GM12878 (cell line): ENCODE measurements around the gene NKX1-1. TPM values are rescaled to one million over a fixed set of nuclear protein-coding genes. Genes with fewer than 3 reads are reported as not detected.

Source experiments
- ATAC-seq: fragments of 200-7000 bp; cut with Tn5 transposase; 3 replicates; pipeline ENCODE4 v1.9.1; 2020; ENCODE audit warnings: mild to moderate bottlenecking, moderate library complexity
- BruUV-seq: library from RNA; stranded (reverse); fragments of 400-500 nt; replicated peaks from 2 replicates; lab custom pipeline; 2021; lab: Mats Ljungman, UMichigan
- CTCF ChIA-PET: fragments of 300-600 bp; sonication (Branson Sonifier 250); formaldehyde crosslinking; extraction: SDS; loops from one replicate; lab custom pipeline; 2021; ENCODE audit warnings: inconsistent platforms; lab: Yijun Ruan, JAX
- POLR2A ChIA-PET: fragments of 350-600 bp; formaldehyde crosslinking; extraction: SDS; loops from one replicate; lab custom pipeline; 2021; ENCODE audit warnings: inconsistent platforms; lab: Charles Lee
- RAD21 ChIA-PET: fragments of 300-600 bp; sonication (Branson Sonifier 250); formaldehyde crosslinking; loops from one replicate; lab custom pipeline; 2023; ENCODE audit warnings: antibody characterized with exemption; ENCODE audit not compliant: unreplicated experiment; lab: Charles Lee
- SMC1A ChIA-PET: fragments of 300-600 bp; sonication (Branson Sonifier 250); formaldehyde crosslinking; loops from one replicate; lab custom pipeline; 2023; ENCODE audit not compliant: unreplicated experiment, uncharacterized antibody; lab: Charles Lee
- DNase-seq: peaks from one replicate; pipeline ENCODE4 v3.0.0-alpha.2; 2011; ENCODE audit warnings: low read depth, low spot score
- FAIRE-seq: peaks from 3 replicates; lab custom pipeline; 2011; peaks lifted over from hg19 to GRCh38; lab: Jason Lieb, UNC
- H2AFZ ChIP-seq: 2 replicates; pipeline ENCODE4 v1.6.0; 2011; ENCODE audit warnings: low read depth, low read length, control low read depth; ENCODE audit not compliant: control insufficient read depth
- H3K27ac ChIP-seq: 2 replicates; pipeline ENCODE4 v1.5.1; 2011; ENCODE audit warnings: control low read depth; ENCODE audit not compliant: control insufficient read depth, insufficient read depth
- H3K27me3 ChIP-seq, 2 experiments: replicated peaks in 1 of 2; 2 replicates each; pipeline versions ENCODE4 v1.6.0 to v1.6.1; 2011; ENCODE audit warnings: low read length in 1 of 2; ENCODE audit not compliant: control insufficient read depth in 2 of 2, insufficient read depth in 2 of 2
- H3K36me3 ChIP-seq, 2 experiments: 2 replicates each; pipeline ENCODE4 v1.5.1; 2011; ENCODE audit warnings: low read length in 1 of 2; ENCODE audit not compliant: control insufficient read depth in 2 of 2, insufficient read depth in 2 of 2
- H3K4me1 ChIP-seq: 2 replicates; pipeline ENCODE4 v1.6.1; 2011; ENCODE audit warnings: mild to moderate bottlenecking, low read length, moderate library complexity, mixed read lengths; ENCODE audit not compliant: control insufficient read depth, insufficient read depth
- H3K4me2 ChIP-seq: 2 replicates; pipeline ENCODE4 v1.6.0; 2011; ENCODE audit warnings: control low read depth; ENCODE audit not compliant: control insufficient read depth, insufficient read depth
- H3K4me3 ChIP-seq: fragments of 200-600 bp; sonication (generic); 2 replicates; pipeline ENCODE4 v1.5.1; 2016
- H3K79me2 ChIP-seq: 2 replicates; pipeline ENCODE4 v1.6.0; 2011; ENCODE audit warnings: low read length; ENCODE audit not compliant: control insufficient read depth, insufficient read depth
- H3K9ac ChIP-seq: 2 replicates; pipeline ENCODE4 v1.8.0; 2011; ENCODE audit warnings: low read length, control low read depth, mixed read lengths; ENCODE audit not compliant: control insufficient read depth, insufficient read depth
- H3K9me3 ChIP-seq: replicated peaks from 3 replicates; pipeline ENCODE4 v1.5.1; 2011; ENCODE audit warnings: mild to moderate bottlenecking, low read length; ENCODE audit not compliant: control insufficient read depth, insufficient read depth
- H4K20me1 ChIP-seq: 2 replicates; pipeline ENCODE4 v1.6.0; 2011; ENCODE audit not compliant: control insufficient read depth, insufficient read depth
- ATF7 ChIP-seq: fragments of 450-650 bp; IDR thresholded peaks from 2 replicates; pipeline ENCODE4 v1.6.1; 2016; ENCODE audit warnings: low read depth, mild to moderate bottlenecking
- BRCA1 ChIP-seq: IDR thresholded peaks from 2 replicates; pipeline ENCODE4 v1.6.1; 2011; ENCODE audit warnings: low read depth, low read length, improper control_type of control experiment
- CEBPB ChIP-seq, 2 experiments: fragments of 150-350 bp in 1 of 2; IDR thresholded peaks; 2 replicates each; pipeline ENCODE4 v1.6.1; 2012 to 2014; ENCODE audit warnings: low read depth in 2 of 2, low read length in 2 of 2, borderline replicate concordance in 1 of 2, inconsistent platforms in 1 of 2
- CHD1 ChIP-seq: IDR thresholded peaks from 2 replicates; pipeline ENCODE4 v1.6.1; 2012; ENCODE audit warnings: low read depth, low read length, improper control_type of control experiment
- EP300 ChIP-seq, 2 experiments: fragments of 150-350 bp in 1 of 2; IDR thresholded peaks; 2 replicates each; pipeline ENCODE4 v1.6.1; 2011 to 2012; ENCODE audit warnings: low read depth in 2 of 2, low read length in 2 of 2, borderline replicate concordance in 1 of 2, improper control_type of control experiment in 1 of 2, inconsistent platforms in 1 of 2; ENCODE audit not compliant: control insufficient read depth in 1 of 2
- JUNB ChIP-seq: IDR thresholded peaks from 2 replicates; pipeline ENCODE4 v1.6.1; 2016; ENCODE audit warnings: antibody characterized with exemption, mild to moderate bottlenecking
- RAD21 ChIP-seq: IDR thresholded peaks from 2 replicates; pipeline ENCODE4 v1.6.1; 2011; ENCODE audit warnings: mild to moderate bottlenecking, low read depth, low read length, moderate library complexity; ENCODE audit not compliant: insufficient read depth
- RBBP5 ChIP-seq: fragments of 200-600 bp; sonication (generic); conservative IDR thresholded peaks from 2 replicates; pipeline ENCODE4 v1.6.1; 2016
- SMARCA5 ChIP-seq: fragments of 450-650 bp; IDR thresholded peaks from 2 replicates; pipeline ENCODE4 v1.6.1; 2017; ENCODE audit warnings: mild to moderate bottlenecking
- SRF ChIP-seq, 2 experiments: IDR thresholded peaks; 2 replicates each; pipeline ENCODE4 v1.6.1; 2011; ENCODE audit warnings: low read depth in 2 of 2, low read length in 2 of 2, mild to moderate bottlenecking in 1 of 2, moderate library complexity in 1 of 2
- YY1 ChIP-seq: IDR thresholded peaks from 2 replicates; pipeline ENCODE4 v1.6.1; 2011; ENCODE audit warnings: low read depth, mild to moderate bottlenecking, low read length
- ZZZ3 ChIP-seq: IDR thresholded peaks from 2 replicates; pipeline ENCODE4 v1.6.1; 2011; ENCODE audit warnings: low read depth; ENCODE audit not compliant: control insufficient read depth, insufficient read length
- WGBS: methylation state at CpG from one replicate; pipeline ENCODE4 v1.1.6; 2016; ENCODE audit warnings: low lambda C conversion rate; ENCODE audit not compliant: insufficient replicate concordance, insufficient coverage; ENCODE audit errors: missing lambda C conversion rate; 5-methylcytosine and 5-hydroxymethylcytosine counted together
- in situ Hi-C: fragments of 300-500 bp; cut with MboI; formaldehyde crosslinking; loops from 9 replicates; pipeline ENCODE4 v1.14.3; 2018; ENCODE audit warnings: mixed read lengths
- intact Hi-C: fragments of 100-400 bp; cut with micrococcal nuclease; formaldehyde crosslinking; loops from one replicate; pipeline ENCODE4 v1.14.2; 2022; ENCODE audit not compliant: unreplicated experiment
- polyA plus RNA-seq, 11 experiments: library from polyadenylated mRNA; depleted of rRNA in 4 of 11; unstranded in 6 of 11; stranded (reverse) in 5 of 11; fragments of >200 nt; fragmentation: Nextera tagmentation in 4 of 11; fragmentation: Illumina TruSeq in 1 of 11; extraction: Ambion mirVana in 4 of 11; extraction: Trizol in 1 of 11; gene quantifications; 1 replicate in 1 of 11; 2 replicates in 10 of 11; pipeline versions ENCODE4 v1.2.1 to v1.2.3, GENCODE V29; 2011 to 2016; ENCODE audit warnings: inconsistent platforms in 2 of 11, missing spikeins in 2 of 11, low read depth in 1 of 11
- total RNA-seq, 4 experiments: library from RNA; depleted of rRNA in 3 of 4; stranded (reverse); fragments of >200 nt in 3 of 4; fragmentation: Illumina TruSeq in 1 of 4; extraction: Trizol in 1 of 4; gene quantifications; 2 replicates each; pipeline versions ENCODE4 v1.2.1 to v1.2.3, GENCODE V29; 2013 to 2021
- TF ChIP-seq, protein P1 (sequence below): IDR thresholded peaks from 2 replicates; pipeline ENCODE4 v1.6.1; 2012; ENCODE audit warnings: improper control_type of control experiment, low read depth, low read length; ENCODE audit not compliant: insufficient replicate concordance
- TF ChIP-seq, protein P2 (sequence below): fragments of 450-650 bp; IDR thresholded peaks from 2 replicates; pipeline ENCODE4 v1.6.1; 2018; ENCODE audit warnings: mild to moderate bottlenecking, low read depth, moderate library complexity; ENCODE audit not compliant: partially characterized antibody
- TF ChIP-seq, protein P3 (sequence below): fragments of 450-650 bp; IDR thresholded peaks from 2 replicates; pipeline ENCODE4 v1.6.1; 2016; ENCODE audit warnings: mild to moderate bottlenecking

NKX1-1 gene
- total and polyA plus RNA-seq, 10 of the 15 experiments (the other 5 are each of a cell fraction or from before 2014, with no cell fraction given), result not detected

DNA sequence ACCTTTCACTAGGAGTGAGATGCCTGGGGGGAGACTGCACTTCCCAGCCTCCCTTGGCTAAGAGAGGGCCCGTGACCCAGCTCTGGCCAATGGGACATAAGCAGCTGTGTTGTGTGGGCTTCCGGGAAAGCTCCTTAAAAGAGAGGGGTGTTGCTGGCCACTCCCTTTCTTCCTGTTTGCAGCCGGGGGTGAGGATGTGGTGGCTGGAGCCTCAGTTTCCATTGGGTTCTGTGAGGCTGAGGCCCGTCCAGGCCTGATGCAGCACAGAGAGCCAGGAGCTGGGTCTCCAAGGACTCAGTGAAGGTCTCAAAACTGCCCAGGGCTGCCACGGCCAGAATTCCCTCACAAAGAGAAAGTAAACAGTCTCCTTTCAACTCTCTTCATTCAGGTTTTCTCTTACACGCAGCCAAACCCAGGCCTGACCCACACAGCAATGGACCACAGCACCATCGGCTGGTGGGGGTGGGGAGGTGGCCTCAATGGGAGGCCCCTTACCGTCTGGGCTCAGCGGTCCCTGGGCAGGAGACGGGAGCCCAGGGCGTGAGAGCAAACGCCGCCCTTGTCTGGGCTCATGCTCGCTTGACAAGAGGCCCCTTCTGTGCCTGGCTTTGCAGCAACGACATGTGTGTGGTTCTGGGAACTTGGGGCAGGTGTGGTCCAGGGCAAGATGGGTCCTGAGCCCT lies 6.6 kb downstream of the NKX1-1 start:
- no peak for FAIRE-seq
- WGBS, result 74% methylated on average over 15 of the region's 15 CpGs
- no peaks in the 10 kb centered on the region for H3K27me3 ChIP-seq
- no peak for ATAC-seq
- no peak overlapping the region for H3K4me2 ChIP-seq
- DNase-seq, result no peak
- CTCF ChIA-PET, result no interaction called here
- no peaks in the 10 kb centered on the region for H3K36me3 ChIP-seq
- SMC1A ChIA-PET, result no interaction called here
- no peak overlapping the region for H3K4me3 ChIP-seq
- peaks cover 23% of the 10 kb centered on the region for H3K9me3 ChIP-seq
- BruUV-seq, result no TSS peak
- no peak overlapping the region for H2AFZ ChIP-seq
- in situ Hi-C loops, result loop anchor here (10.0 kb wide), 1 partner anchor 65 kb away; no protein-coding TSS in a partner anchor
- H3K4me1 ChIP-seq, result no peaks in the 10 kb centered on the region
- no peak overlapping the region for H3K27ac ChIP-seq
- POLR2A ChIA-PET, result no interaction called here
- intact Hi-C loops, result no loop called here
- no peak overlapping the region for H3K9ac ChIP-seq
- H3K79me2 ChIP-seq, result no peaks in the 10 kb centered on the region
- no peaks in the 10 kb centered on the region for H4K20me1 ChIP-seq
- RAD21 ChIA-PET, result no interaction called here
- TF ChIP-seq JUNB (no peak), RAD21 (no peak), EP300 (IDR thresholded peaks at IDR 0.05; ENCODE audit: borderline replicate concordance in 1 of 2, control insufficient read depth in 1 of 2, low read depth in 2 of 2, low read length in 2 of 2) (no peak), RBBP5 (no peak), BRCA1 (no peak), ZZZ3 (no peak), ATF7 (no peak), SMARCA5 (no peak), YY1 (no peak), SRF (IDR thresholded peaks at IDR 0.05; ENCODE audit: low read depth in 2 of 2, low read length in 2 of 2) (no peak), CHD1 (no peak), CEBPB (IDR thresholded peaks at IDR 0.05; ENCODE audit: borderline replicate concordance in 1 of 2, low read depth in 2 of 2, low read length in 2 of 2) (no peak)
- TF ChIP-seq, protein P1, sequence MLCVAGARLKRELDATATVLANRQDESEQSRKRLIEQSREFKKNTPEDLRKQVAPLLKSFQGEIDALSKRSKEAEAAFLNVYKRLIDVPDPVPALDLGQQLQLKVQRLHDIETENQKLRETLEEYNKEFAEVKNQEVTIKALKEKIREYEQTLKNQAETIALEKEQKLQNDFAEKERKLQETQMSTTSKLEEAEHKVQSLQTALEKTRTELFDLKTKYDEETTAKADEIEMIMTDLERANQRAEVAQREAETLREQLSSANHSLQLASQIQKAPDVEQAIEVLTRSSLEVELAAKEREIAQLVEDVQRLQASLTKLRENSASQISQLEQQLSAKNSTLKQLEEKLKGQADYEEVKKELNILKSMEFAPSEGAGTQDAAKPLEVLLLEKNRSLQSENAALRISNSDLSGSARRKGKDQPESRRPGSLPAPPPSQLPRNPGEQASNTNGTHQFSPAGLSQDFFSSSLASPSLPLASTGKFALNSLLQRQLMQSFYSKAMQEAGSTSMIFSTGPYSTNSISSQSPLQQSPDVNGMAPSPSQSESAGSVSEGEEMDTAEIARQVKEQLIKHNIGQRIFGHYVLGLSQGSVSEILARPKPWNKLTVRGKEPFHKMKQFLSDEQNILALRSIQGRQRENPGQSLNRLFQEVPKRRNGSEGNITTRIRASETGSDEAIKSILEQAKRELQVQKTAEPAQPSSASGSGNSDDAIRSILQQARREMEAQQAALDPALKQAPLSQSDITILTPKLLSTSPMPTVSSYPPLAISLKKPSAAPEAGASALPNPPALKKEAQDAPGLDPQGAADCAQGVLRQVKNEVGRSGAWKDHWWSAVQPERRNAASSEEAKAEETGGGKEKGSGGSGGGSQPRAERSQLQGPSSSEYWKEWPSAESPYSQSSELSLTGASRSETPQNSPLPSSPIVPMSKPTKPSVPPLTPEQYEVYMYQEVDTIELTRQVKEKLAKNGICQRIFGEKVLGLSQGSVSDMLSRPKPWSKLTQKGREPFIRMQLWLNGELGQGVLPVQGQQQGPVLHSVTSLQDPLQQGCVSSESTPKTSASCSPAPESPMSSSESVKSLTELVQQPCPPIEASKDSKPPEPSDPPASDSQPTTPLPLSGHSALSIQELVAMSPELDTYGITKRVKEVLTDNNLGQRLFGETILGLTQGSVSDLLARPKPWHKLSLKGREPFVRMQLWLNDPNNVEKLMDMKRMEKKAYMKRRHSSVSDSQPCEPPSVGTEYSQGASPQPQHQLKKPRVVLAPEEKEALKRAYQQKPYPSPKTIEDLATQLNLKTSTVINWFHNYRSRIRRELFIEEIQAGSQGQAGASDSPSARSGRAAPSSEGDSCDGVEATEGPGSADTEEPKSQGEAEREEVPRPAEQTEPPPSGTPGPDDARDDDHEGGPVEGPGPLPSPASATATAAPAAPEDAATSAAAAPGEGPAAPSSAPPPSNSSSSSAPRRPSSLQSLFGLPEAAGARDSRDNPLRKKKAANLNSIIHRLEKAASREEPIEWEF, result no peak
- TF ChIP-seq, protein P2, sequence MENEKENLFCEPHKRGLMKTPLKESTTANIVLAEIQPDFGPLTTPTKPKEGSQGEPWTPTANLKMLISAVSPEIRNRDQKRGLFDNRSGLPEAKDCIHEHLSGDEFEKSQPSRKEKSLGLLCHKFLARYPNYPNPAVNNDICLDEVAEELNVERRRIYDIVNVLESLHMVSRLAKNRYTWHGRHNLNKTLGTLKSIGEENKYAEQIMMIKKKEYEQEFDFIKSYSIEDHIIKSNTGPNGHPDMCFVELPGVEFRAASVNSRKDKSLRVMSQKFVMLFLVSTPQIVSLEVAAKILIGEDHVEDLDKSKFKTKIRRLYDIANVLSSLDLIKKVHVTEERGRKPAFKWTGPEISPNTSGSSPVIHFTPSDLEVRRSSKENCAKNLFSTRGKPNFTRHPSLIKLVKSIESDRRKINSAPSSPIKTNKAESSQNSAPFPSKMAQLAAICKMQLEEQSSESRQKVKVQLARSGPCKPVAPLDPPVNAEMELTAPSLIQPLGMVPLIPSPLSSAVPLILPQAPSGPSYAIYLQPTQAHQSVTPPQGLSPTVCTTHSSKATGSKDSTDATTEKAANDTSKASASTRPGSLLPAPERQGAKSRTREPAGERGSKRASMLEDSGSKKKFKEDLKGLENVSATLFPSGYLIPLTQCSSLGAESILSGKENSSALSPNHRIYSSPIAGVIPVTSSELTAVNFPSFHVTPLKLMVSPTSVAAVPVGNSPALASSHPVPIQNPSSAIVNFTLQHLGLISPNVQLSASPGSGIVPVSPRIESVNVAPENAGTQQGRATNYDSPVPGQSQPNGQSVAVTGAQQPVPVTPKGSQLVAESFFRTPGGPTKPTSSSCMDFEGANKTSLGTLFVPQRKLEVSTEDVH, result no peak
- TF ChIP-seq, protein P3, sequence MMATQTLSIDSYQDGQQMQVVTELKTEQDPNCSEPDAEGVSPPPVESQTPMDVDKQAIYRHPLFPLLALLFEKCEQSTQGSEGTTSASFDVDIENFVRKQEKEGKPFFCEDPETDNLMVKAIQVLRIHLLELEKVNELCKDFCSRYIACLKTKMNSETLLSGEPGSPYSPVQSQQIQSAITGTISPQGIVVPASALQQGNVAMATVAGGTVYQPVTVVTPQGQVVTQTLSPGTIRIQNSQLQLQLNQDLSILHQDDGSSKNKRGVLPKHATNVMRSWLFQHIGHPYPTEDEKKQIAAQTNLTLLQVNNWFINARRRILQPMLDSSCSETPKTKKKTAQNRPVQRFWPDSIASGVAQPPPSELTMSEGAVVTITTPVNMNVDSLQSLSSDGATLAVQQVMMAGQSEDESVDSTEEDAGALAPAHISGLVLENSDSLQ, result no peak
